Lower leg skin (tissue), 4 donors: ENCODE data around the gene EIF4G1. TPM values are rescaled to one million over a fixed set of nuclear protein-coding genes. Genes with fewer than 3 reads are reported as not detected.

ENCODE experiments used
- DNase-seq, 2 donors: peaks; one replicate each; pipeline ENCODE4 v3.0.0-alpha.2; 2019; ENCODE audit warnings: low spot score in 2 of 2
- H3K4me3 ChIP-seq: fragments of 200-600 bp; sonication (generic); 2 replicates; pipeline ENCODE4 v1.5.1; 2017; ENCODE audit warnings: mild to moderate bottlenecking, low read depth; ENCODE audit not compliant: poor library complexity, severe bottlenecking
- CTCF ChIP-seq, 3 donors: fragments of 450-650 bp; IDR thresholded peaks; one replicate each; pipeline ENCODE4 v1.5.1; 2016; ENCODE audit warnings: antibody characterized with exemption in 3 of 3, mild to moderate bottlenecking in 3 of 3, moderate library complexity in 2 of 3
- POLR2A ChIP-seq, 2 donors: fragments of 450-650 bp; IDR thresholded peaks; one replicate each; pipeline ENCODE4 v1.6.1; 2016 to 2017; ENCODE audit warnings: antibody characterized with exemption in 2 of 2, mild to moderate bottlenecking in 1 of 2, moderate library complexity in 1 of 2
- WGBS, 2 donors: methylation state at CpG; one replicate each; pipeline ENCODE4 v1.1.5; 2018; 5-methylcytosine and 5-hydroxymethylcytosine counted together
- intact Hi-C: fragments of 100-400 bp; cut with DNase I; formaldehyde crosslinking; loops from one replicate; pipeline ENCODE4 v1.15.0; 2023; ENCODE audit warnings: low total_unique reads
- total RNA-seq, 4 donors: library from RNA; depleted of rRNA; stranded (reverse); fragments of >200 nt; gene quantifications; one replicate each; pipeline ENCODE4 v1.1.0, GENCODE V29; 2016

Gene EIF4G1
- total RNA-seq, 4 donors from 2014 or later = 418 to 445 (median 433) TPM

DNA sequence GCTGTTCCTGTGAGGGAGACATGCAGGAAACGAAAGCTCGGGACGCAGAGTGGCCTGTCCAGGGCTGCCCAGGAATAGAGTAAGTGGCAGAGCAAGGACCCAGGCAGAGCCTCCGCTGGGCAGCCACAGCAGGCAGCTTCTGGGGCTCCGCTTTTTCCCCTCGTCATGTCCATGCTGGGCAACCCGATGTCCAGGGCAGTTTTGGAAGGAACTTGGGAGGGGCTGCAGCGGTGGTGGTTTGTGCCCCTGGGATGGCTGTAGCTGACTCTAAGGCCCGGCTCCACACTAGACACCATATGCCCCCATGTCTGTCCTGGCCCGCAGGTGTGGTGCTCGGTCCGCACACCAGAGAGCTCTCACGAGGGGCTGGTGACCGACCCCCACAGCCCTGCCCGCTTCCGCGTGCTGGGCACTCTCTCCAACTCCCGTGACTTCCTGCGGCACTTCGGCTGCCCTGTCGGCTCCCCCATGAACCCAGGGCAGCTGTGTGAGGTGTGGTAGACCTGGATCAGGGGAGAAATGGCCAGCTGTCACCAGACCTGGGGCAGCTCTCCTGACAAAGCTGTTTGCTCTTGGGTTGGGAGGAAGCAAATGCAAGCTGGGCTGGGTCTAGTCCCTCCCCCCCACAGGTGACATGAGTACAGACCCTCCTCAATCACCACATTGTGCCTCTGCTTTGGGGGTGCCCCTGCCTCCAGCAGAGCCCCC, 22.5 kb upstream of the EIF4G1 start:
- H3K4me3 ChIP-seq = no peak overlapping the region
- no peak for TF ChIP-seq POLR2A (IDR thresholded peaks at IDR 0.05)
- TF ChIP-seq CTCF (IDR thresholded peaks at IDR 0.05) = no peak
- WGBS, 2 donors = 93 to 95% methylated on average over 15 to 21 of the region's 21 CpGs
- intact Hi-C loops = no loop called here
- DNase-seq = no peak

DNA sequence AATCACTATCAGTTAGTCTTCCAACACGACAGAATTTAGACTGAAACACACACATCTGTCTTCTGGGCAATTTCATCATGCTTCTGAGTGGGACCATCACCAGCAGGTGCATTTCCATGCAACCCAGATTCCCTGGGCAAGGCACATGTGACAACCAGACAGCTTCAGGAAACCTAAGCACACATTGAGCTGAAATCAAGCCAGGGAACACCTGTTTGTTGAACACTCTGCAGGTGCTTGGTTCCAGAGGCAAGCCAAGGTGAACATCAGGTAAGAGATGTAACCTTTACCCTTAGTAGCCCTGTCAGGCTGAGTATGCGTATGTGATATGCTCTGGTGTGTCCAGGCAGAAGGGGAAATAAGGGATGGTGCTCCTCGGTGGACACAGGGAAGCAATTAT, 18.6 kb upstream of the EIF4G1 start:
- H3K4me3 ChIP-seq = no peak overlapping the region
- WGBS, 2 donors = 67 to 70% methylated on average over 3 of the region's 3 CpGs
- intact Hi-C loops = no loop called here
- DNase-seq = no peak
- no peak for TF ChIP-seq CTCF (IDR thresholded peaks at IDR 0.05)
- TF ChIP-seq POLR2A (IDR thresholded peaks at IDR 0.05) = no peak

GRCh38 chr3:184296616-184297015, 17.8 kb upstream of the EIF4G1 start:
- TF ChIP-seq POLR2A (IDR thresholded peaks at IDR 0.05) (no peak), CTCF (IDR thresholded peaks at IDR 0.05) (no peak)
- intact Hi-C loops = no loop called here
- no peak overlapping the region for H3K4me3 ChIP-seq
- DNase-seq = no peak
- WGBS, 2 donors = 75 to 81% methylated on average over 7 of the region's 7 CpGs

DNA sequence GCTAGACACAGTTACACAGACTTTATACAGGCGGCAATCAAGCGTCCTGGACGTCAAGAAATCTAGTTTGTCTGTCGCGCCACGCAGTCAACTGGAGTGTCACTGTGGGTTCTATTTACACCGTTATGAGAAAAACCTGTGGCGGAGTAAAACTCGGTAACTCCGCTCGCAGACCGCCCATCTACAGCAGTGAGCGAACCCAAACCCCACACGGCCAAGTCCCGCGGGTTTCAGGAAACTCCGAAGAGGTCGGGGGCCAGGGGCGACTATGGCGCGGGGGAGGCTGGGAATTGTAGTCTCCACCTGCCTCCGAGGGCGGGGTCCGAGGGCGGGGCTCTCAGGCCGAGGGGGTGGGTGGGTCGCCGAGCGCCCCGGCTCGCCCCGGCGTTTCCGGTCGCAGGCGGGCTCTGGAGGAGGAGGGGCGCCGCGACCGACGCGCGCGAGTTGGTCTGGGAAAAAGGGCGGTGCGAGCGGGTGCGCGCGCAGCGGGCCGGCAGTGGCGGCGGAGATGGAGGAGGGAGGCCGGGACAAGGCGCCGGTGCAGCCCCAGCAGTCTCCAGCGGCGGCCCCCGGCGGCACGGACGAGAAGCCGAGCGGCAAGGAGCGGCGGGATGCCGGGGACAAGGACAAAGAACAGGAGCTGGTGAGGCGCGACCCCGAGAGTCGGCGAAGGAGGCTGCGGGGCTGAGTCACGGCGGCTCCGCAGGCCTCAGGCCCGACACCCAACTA, 15.5 kb upstream of the EIF4G1 start, which contains the start of gene PSMD2:
TSS of gene PSMD2 (plus strand) at position 483 of the 729 bp plus-strand sequence. CDS start at position 509, 26 bp downstream.
- peak within 1 kb of the TSS; percentile 54 for H3K4me3 ChIP-seq
- intact Hi-C loops = no loop called here
- 0% methylated on average over 38 to 77 of the region's 78 CpGs for WGBS, 2 donors
- DNase-seq = peak; percentile 96 to 100
- TF ChIP-seq CTCF (IDR thresholded peaks at IDR 0.05) (no peak), POLR2A (IDR thresholded peaks at IDR 0.05) (no peak)

DNA sequence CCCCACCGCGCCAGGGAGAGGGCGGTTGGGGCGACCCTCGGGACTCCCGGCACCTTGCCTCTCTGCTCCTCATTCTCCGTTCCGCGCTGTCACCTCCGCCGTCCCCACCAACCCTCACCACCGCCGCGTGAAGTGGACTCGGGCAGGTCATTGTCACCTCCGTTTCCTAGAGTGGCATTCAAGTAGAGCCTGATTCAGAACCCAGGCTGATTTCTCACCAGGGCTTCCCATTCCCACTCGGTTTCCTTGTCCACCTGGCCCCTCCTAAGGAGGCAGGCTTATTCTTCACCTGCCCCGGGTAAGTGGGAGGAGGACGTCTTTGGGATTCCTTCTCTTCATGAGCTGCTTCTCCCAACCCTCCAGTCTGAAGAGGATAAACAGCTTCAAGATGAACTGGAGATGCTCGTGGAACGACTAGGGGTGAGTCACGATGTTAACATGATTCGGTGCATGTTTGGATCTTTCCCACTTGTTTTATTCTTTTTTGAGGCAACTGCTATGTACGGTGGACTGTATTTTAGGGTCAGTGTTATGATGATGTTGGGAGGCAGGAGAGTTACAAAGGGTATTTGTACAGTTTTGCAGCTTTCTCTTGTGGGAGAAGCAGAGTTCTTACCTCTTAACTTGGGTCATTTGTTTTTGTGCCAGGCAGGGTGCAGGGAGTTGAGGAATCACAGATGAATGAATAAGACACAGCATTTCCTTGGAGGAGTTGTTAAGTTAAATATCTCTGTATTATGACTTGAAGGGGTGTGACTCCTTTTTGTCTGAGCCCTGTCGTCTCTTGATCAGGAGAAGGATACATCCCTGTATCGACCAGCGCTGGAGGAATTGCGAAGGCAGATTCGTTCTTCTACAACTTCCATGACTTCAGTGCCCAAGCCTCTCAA, 14.7 kb upstream of the EIF4G1 start:
- 15 to 23% methylated on average over 21 to 29 of the region's 29 CpGs for WGBS, 2 donors
- intact Hi-C loops = loop anchor here (10.0 kb wide), 1 partner anchor 55 kb away; no protein-coding TSS in a partner anchor
- no peak for TF ChIP-seq CTCF (IDR thresholded peaks at IDR 0.05)
- no peak for TF ChIP-seq POLR2A (IDR thresholded peaks at IDR 0.05)
- DNase-seq = no peak
- H3K4me3 ChIP-seq = peak overlapping the region; percentile 54
